HG02943 (cell line): Measurements from ENCODE around the gene KNDC1.

ENCODE experiments used
- ATAC-seq: cut with Tn5 transposase; IDR thresholded peaks from one replicate; pipeline ENCODE4 v1.9.1; 2021; ENCODE audit warnings: mild to moderate bottlenecking, low read depth, moderate library complexity; ENCODE audit not compliant: unreplicated experiment

Gene KNDC1

DNA sequence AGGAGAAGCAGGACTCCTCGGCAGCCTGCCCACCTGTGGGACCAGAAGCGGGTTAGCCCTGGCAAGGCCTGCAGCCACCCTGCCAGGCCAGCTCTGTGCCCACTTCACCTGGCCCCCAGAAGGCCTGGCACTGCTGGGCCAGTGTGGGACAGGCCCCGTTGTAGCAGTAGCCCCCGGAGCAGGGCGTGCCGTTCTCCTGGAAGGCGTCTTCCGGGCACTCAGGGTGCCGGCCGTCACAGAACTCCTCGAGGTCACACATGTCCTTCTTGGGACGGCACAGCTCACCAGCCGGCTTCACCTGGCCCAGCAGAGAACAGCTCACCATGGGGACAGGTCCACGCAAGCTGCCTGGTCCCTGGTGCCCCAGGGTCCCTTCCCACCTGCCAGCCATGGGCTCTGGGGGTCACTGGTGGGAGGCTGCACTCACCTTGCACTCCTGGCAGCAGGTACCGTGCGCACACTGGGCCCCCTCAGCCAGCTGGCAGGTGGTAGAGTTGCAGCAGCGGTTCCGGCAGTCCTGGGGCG lies 110.8 kb downstream of the KNDC1 start:
- ATAC-seq, result no peak

DNA sequence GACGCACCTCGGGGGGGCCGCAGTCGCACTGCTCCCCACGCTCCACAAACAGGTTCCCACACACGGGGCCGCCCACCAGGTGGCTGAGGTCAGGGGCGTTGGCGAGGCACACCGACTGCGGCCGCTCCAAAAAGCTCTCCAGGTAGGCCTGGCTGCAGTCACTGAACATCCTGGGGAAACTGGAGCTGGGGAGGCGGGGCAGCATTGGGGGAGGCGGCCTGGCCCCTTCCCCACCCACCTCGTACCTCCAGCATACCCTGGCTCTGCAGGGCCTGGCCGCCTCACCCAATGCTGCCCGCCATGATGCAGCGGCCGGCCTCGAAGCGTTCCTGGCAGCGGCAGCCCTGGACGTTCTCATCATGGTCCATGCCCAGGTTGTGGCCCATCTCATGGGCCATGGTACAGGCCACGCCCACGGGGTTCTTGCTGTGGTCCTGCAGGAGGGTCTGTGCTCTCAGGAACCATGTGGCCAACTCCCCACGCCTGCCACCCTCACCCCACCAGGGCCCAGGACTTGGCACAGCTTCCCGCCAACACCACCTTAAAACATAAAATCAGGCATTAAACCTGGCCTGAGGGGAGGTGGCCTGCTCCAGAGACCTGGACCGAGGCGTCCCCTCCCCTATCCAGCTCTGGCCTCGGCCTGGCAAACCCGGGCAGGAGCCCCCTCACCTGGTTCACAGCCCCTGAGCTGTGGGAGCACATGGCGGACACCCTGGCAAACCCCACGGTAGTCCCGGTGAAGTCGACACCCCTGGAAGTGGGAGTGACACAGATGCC lies 111.7 kb downstream of the KNDC1 start:
- no peak for ATAC-seq

DNA sequence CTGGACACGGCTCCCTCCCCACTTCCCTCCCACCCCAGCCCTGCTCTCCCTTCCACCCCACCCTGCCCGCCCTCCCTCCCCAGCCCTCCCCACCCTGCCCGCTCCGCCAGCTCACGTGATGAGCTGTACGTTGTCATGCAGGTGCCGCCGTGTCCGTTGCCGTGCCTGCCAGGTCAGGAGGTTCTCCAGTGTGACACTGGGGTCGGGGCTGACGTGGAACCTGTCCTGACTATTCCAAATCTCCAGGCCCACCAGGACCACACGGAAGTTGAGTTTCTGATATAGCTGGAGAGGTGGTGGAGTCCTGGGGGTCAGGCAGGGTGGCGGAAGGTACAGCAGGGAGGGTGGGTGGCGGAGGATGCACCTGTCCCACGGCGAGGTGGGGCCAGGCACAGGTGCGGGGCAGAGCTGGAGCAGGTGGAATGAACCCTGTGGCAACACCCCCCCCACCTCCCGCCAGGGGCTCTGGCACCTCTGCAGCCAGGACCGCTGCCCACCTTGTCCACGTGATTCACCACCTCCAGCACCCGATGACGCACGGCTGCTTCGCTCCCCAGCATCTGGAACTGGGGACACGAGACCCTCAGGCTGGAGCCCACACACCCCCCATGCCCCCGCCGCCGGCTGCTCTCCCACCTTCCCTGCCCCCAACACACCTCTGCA lies 112.4 kb downstream of the KNDC1 start:
- no peak for ATAC-seq

- no peak for ATAC-seq
These were observed 113.0 kb downstream of the KNDC1 start for GRCh38 chr10:133272964-133273420.

DNA sequence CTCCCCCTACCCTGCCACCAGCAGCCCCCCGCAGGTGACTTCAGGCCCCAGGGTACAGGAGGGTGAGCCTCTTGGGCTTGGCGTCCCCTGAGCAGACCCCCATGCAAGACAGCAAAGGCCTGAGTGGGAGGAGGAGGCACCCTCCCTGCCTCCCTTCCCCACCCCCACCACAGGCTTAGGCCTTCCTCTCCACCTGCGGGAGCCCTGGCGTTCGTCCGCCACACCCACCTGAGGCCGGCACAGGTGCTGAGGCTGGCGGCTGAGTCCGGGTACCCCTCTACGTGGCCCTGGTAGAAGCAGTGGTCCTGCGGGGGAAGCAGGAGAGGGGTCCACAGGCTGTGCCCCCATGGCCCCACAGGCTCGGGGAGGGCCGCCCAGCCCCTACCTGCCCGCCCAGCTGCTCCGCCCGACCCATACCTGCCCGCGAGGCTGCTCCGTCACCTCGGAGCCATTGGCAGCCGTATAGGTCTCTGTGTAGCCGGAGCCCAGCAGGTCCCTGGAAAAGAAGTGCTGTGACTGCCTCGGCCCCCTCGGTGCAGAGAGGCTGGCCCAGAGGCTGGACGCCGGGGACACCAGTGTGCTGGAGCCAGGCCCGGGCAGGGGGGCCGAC lies 113.6 kb downstream of the KNDC1 start:
- ATAC-seq, result no peak

DNA sequence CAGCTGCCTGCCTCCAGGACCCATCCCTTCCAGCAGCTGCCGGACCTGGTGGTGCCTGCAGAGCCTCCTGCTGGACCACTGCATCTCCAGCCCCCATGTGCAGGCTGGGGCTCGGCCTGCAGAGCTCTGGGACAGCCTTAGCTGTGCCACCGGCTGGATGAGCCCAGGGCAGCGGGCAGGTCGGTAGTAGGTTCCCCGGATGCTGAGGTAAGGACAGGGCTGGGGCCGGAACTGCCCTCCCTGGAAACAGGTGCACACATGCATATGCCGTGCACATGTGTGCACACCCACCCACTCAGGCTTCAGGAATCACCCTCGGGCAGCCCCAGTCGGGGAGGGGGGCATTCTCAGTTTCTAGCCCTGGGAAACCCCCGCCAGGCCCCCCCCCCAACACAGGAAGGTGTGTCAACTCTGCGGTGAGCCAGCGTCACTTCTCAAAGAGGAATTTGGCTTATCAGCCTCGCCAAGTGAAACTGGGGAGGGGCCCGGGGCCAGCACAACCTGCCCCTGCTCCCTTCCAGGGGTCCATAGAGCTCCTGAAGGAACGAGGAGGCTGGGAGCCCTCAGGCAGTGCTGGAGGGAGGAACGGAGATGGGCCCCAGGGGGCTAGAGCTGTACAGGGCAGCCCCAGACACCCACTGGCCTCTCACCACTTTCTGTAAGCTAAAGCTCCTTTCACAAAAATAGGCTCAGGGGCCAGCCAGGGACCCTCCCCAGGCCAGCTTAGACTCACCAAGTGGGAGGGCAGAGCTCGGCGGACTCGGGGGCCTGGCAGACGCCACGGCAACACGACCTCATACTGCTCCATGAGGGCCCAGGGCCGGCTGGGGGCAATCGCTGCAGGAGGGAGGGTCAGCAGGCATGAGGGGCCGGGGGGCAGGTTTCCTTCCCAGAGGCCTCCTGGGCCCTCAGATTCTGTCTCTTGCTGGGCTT lies 115.0 kb downstream of the KNDC1 start:
- peak; percentile 35 for ATAC-seq

DNA sequence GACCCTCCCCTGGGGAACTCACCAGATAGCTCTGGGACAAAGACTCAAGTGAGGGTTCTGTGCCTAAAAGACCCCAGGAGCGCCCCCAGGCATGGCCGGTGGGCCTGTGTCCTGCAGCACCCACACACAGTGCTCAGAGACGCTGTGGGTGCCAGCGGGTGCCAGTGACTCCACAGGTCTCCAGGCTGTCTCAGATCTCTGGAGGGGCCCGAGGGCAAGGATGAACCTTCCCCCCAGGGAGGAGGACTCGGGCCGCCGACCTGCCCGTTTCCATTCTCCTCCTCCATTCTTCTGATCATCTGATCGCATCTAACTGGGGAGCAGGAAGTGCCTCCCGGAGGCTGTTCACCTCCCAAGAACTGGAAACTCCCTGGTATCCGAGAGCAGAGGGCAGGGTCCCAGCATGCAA lies 115.7 kb downstream of the KNDC1 start:
- ATAC-seq, result peak; percentile 40
